ENCODE data around the gene RARA.

DNA sequence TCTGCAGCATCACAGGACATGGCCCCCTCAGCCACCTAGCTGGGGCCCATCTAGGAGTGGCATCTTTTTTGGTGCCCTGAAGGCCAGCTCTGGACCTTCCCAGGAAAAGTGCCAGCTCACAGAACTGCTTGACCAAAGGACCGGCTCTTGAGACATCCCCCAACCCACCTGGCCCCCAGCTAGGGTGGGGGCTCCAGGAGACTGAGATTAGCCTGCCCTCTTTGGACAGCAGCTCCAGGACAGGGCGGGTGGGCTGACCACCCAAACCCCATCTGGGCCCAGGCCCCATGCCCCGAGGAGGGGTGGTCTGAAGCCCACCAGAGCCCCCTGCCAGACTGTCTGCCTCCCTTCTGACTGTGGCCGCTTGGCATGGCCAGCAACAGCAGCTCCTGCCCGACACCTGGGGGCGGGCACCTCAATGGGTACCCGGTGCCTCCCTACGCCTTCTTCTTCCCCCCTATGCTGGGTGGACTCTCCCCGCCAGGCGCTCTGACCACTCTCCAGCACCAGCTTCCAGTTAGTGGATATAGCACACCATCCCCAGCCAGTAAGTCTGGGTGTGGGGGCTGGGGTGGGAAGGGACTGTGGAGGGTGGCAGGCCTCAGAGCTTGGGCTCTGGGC, 22.0 kb downstream of the RARA start:
- TF ChIP-seq, protein P1, sequence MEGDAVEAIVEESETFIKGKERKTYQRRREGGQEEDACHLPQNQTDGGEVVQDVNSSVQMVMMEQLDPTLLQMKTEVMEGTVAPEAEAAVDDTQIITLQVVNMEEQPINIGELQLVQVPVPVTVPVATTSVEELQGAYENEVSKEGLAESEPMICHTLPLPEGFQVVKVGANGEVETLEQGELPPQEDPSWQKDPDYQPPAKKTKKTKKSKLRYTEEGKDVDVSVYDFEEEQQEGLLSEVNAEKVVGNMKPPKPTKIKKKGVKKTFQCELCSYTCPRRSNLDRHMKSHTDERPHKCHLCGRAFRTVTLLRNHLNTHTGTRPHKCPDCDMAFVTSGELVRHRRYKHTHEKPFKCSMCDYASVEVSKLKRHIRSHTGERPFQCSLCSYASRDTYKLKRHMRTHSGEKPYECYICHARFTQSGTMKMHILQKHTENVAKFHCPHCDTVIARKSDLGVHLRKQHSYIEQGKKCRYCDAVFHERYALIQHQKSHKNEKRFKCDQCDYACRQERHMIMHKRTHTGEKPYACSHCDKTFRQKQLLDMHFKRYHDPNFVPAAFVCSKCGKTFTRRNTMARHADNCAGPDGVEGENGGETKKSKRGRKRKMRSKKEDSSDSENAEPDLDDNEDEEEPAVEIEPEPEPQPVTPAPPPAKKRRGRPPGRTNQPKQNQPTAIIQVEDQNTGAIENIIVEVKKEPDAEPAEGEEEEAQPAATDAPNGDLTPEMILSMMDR (conservative IDR thresholded peaks at IDR 0.05; ENCODE audit: low read depth in 2 of 2), result no peak
- TF ChIP-seq CREB1 (CRISPR knock-in tag; IDR thresholded peaks at IDR 0.05; ENCODE audit: low read depth) (no peak), JUNB (IDR thresholded peaks at IDR 0.05; ENCODE audit: unreplicated experiment) (no peak), EZH2phosphoT487 (IDR thresholded peaks at IDR 0.05; ENCODE audit: unreplicated experiment) (no peak), EZH2 (IDR thresholded peaks at IDR 0.05; ENCODE audit: low read depth, unreplicated experiment) (no peak), POLR2AphosphoS5 (IDR thresholded peaks at IDR 0.05; ENCODE audit: low read depth) (no peak)
- TF ChIP-seq, protein P2, sequence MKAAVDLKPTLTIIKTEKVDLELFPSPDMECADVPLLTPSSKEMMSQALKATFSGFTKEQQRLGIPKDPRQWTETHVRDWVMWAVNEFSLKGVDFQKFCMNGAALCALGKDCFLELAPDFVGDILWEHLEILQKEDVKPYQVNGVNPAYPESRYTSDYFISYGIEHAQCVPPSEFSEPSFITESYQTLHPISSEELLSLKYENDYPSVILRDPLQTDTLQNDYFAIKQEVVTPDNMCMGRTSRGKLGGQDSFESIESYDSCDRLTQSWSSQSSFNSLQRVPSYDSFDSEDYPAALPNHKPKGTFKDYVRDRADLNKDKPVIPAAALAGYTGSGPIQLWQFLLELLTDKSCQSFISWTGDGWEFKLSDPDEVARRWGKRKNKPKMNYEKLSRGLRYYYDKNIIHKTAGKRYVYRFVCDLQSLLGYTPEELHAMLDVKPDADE (IDR thresholded peaks at IDR 0.05), result no peak
